Measurements from ENCODE around the gene WDR90.

DNA sequence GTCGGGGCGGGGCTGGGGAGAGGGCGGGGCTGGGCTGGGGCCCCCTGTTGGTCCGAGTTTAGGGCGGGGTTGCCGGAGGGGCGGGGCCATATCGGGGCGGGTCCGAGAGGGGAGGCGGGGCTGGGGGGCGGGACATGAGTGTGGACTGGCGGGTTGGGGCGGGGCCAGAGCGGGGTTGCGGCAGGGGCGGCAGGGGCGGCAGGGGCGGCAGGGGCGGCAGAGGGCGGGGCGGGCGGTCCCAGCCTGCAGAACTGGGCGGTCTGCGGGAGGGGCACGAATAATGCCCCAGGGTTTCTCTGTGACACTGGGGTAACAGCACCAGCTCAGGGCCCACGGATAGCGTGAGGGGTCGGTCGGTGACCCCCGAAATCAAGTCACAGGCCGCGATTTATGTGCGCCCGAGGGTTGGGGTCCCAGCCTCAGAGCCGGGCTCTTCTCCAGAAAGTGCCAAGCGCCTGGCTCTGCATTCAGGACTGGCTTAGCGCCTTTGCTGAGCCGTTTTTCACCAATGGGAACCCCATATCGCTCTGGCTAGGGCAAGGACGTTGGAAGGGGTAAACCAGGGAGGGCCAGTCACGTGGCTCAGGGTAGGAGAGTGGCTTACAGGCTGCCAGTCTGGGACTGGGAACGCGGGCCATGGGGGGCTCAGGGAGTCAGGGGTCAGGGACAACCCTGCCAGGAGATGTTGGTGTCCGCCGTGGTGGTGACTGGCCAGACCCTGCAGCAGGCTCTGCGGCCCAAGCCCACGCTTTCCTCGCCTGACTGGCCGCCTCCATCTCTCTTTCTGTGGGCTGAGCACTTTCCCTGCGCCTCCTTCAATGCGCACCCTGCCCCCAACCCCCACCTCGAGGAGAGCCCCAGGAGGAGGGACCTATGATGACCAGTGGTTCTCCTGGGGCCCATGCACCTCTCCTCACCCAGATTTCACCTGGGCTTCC, 11.8 kb upstream of the WDR90 start:
- TF ChIP-seq, protein P1, sequence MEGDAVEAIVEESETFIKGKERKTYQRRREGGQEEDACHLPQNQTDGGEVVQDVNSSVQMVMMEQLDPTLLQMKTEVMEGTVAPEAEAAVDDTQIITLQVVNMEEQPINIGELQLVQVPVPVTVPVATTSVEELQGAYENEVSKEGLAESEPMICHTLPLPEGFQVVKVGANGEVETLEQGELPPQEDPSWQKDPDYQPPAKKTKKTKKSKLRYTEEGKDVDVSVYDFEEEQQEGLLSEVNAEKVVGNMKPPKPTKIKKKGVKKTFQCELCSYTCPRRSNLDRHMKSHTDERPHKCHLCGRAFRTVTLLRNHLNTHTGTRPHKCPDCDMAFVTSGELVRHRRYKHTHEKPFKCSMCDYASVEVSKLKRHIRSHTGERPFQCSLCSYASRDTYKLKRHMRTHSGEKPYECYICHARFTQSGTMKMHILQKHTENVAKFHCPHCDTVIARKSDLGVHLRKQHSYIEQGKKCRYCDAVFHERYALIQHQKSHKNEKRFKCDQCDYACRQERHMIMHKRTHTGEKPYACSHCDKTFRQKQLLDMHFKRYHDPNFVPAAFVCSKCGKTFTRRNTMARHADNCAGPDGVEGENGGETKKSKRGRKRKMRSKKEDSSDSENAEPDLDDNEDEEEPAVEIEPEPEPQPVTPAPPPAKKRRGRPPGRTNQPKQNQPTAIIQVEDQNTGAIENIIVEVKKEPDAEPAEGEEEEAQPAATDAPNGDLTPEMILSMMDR (IDR thresholded peaks at IDR 0.05): no peak
- TF ChIP-seq EZH2phosphoT487 (IDR thresholded peaks at IDR 0.05): no peak
